ENCODE measurements around the gene DDIT4. TPM values are rescaled to one million over a fixed set of nuclear protein-coding genes. Genes with fewer than 3 reads are reported as not detected.
A peak's percentile ranks its signal among the peaks of the same experiment; 100 is the strongest.

Gene DDIT4
- total and polyA plus RNA-seq, 9 of the 15 experiments (the other 6 are each of a cell fraction or from before 2014, with no cell fraction given) = 8.2 to 675 (median 159) TPM

GRCh38 chr10:72260976-72261783, 12.5 kb upstream of the DDIT4 start (continued):
- TF ChIP-seq, protein P1, sequence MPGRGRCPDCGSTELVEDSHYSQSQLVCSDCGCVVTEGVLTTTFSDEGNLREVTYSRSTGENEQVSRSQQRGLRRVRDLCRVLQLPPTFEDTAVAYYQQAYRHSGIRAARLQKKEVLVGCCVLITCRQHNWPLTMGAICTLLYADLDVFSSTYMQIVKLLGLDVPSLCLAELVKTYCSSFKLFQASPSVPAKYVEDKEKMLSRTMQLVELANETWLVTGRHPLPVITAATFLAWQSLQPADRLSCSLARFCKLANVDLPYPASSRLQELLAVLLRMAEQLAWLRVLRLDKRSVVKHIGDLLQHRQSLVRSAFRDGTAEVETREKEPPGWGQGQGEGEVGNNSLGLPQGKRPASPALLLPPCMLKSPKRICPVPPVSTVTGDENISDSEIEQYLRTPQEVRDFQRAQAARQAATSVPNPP (IDR thresholded peaks at IDR 0.05; ENCODE audit: borderline replicate concordance, insufficient read depth, insufficient read length) = no peak
- no peak for TF ChIP-seq SP2 (IDR thresholded peaks at IDR 0.05; ENCODE audit: extremely low read depth, low read depth, low read length, poor library complexity, severe bottlenecking)
- peak; percentile 55; the same call in 1 of the 2 replicates for TF ChIP-seq BACH1 (tag; IDR thresholded peaks at IDR 0.05)
- TF ChIP-seq MAZ (CRISPR knock-in tag; conservative IDR thresholded peaks at IDR 0.05 in 1 of 2, IDR thresholded peaks at IDR 0.05 in 1 of 2) = peak; percentile 72 to 93
- TF ChIP-seq ZNF785 (CRISPR knock-in tag; IDR thresholded peaks at IDR 0.05) = no peak
- TF ChIP-seq PYGO2 (tag; IDR thresholded peaks at IDR 0.05) = no peak
- TF ChIP-seq BHLHE40 (IDR thresholded peaks at IDR 0.05; ENCODE audit: low read length) = peak; percentile 93
- TF ChIP-seq, protein P2, sequence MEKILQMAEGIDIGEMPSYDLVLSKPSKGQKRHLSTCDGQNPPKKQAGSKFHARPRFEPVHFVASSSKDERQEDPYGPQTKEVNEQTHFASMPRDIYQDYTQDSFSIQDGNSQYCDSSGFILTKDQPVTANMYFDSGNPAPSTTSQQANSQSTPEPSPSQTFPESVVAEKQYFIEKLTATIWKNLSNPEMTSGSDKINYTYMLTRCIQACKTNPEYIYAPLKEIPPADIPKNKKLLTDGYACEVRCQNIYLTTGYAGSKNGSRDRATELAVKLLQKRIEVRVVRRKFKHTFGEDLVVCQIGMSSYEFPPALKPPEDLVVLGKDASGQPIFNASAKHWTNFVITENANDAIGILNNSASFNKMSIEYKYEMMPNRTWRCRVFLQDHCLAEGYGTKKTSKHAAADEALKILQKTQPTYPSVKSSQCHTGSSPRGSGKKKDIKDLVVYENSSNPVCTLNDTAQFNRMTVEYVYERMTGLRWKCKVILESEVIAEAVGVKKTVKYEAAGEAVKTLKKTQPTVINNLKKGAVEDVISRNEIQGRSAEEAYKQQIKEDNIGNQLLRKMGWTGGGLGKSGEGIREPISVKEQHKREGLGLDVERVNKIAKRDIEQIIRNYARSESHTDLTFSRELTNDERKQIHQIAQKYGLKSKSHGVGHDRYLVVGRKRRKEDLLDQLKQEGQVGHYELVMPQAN (IDR thresholded peaks at IDR 0.05; ENCODE audit: borderline replicate concordance) = peak; percentile 52; the same call in 1 of the 2 replicates
- TF ChIP-seq YY1 (IDR thresholded peaks at IDR 0.05; ENCODE audit: borderline replicate concordance in 1 of 3, control insufficient read depth in 1 of 3, extremely low read depth in 1 of 3, insufficient read depth in 3 of 3, insufficient read length in 1 of 3, insufficient replicate concordance in 2 of 3, low read depth in 1 of 3, low read length in 2 of 3) = no peak
- 0 out of 2 replicates have a peak, but pooled peaks have one; percentile 5 for TF ChIP-seq TCF15 (CRISPR knock-in tag; IDR thresholded peaks at IDR 0.05)
- no peak for TF ChIP-seq POLR3G (IDR thresholded peaks at IDR 0.05; ENCODE audit: extremely low read depth, insufficient read length, insufficient replicate concordance)
- TF ChIP-seq CBX3 (IDR thresholded peaks at IDR 0.05; ENCODE audit: borderline replicate concordance in 1 of 2, low read length in 2 of 2) = 0 out of 3 replicates have a peak, but pooled peaks of 1 of the 2 experiments have one; percentile 30
- TF ChIP-seq ATF1 (CRISPR knock-in tag; IDR thresholded peaks at IDR 0.05) = no peak
- peak; percentile 28; the same call in 1 of the 2 replicates for TF ChIP-seq ATF1 (tag; IDR thresholded peaks at IDR 0.05)
- TF ChIP-seq PPARD (CRISPR knock-in tag; IDR thresholded peaks at IDR 0.05) = no peak
- TF ChIP-seq, protein P3, sequence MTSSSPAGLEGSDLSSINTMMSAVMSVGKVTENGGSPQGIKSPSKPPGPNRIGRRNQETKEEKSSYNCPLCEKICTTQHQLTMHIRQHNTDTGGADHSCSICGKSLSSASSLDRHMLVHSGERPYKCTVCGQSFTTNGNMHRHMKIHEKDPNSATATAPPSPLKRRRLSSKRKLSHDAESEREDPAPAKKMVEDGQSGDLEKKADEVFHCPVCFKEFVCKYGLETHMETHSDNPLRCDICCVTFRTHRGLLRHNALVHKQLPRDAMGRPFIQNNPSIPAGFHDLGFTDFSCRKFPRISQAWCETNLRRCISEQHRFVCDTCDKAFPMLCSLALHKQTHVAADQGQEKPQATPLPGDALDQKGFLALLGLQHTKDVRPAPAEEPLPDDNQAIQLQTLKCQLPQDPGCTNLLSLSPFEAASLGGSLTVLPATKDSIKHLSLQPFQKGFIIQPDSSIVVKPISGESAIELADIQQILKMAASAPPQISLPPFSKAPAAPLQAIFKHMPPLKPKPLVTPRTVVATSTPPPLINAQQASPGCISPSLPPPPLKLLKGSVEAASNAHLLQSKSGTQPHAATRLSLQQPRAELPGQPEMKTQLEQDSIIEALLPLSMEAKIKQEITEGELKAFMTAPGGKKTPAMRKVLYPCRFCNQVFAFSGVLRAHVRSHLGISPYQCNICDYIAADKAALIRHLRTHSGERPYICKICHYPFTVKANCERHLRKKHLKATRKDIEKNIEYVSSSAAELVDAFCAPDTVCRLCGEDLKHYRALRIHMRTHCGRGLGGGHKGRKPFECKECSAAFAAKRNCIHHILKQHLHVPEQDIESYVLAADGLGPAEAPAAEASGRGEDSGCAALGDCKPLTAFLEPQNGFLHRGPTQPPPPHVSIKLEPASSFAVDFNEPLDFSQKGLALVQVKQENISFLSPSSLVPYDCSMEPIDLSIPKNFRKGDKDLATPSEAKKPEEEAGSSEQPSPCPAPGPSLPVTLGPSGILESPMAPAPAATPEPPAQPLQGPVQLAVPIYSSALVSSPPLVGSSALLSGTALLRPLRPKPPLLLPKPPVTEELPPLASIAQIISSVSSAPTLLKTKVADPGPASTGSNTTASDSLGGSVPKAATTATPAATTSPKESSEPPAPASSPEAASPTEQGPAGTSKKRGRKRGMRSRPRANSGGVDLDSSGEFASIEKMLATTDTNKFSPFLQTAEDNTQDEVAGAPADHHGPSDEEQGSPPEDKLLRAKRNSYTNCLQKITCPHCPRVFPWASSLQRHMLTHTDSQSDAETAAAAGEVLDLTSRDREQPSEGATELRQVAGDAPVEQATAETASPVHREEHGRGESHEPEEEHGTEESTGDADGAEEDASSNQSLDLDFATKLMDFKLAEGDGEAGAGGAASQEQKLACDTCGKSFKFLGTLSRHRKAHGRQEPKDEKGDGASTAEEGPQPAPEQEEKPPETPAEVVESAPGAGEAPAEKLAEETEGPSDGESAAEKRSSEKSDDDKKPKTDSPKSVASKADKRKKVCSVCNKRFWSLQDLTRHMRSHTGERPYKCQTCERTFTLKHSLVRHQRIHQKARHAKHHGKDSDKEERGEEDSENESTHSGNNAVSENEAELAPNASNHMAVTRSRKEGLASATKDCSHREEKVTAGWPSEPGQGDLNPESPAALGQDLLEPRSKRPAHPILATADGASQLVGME (CRISPR knock-in tag; IDR thresholded peaks at IDR 0.05) = peak; percentile 77; the same call in 1 of the 2 replicates
